Uterus (tissue), 2 donors: ENCODE data around the gene TRIM38.

Source experiments
- POLR2A ChIP-seq, 2 donors: fragments of 450-650 bp; IDR thresholded peaks; one replicate each; pipeline ENCODE4 v1.6.1; 2016; ENCODE audit warnings: antibody characterized with exemption in 2 of 2, mild to moderate bottlenecking in 1 of 2, moderate library complexity in 1 of 2
- TF ChIP-seq, protein P1 (sequence below), 4 experiments: fragments of 200-600 bp in 2 of 4; fragments of 450-650 bp in 2 of 4; sonication (generic) in 2 of 4; IDR thresholded peaks; one replicate each; pipeline ENCODE4 v1.5.1; 2016 to 2019; ENCODE audit warnings: antibody characterized with exemption in 4 of 4, mild to moderate bottlenecking in 2 of 4, moderate library complexity in 1 of 4

DNA sequence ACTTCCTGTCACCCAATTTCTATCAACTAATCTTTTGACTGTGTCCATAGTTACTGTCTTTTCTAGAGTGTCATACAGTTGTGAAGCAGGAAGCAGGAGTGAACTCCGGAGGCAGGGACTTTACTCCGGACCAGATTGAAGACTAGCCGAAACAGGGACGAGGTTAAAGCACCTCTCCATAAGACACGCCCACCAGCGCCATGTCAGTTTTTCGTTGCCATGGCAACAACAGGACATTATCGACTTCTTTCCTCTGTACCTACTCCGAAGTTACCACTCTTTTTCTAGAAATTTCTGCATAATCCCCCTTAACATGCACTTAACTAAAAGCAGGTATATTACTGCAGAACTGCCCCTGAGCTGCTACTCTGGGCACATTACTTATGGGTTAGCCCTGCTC, 25.2 kb downstream of the TRIM38 start:
- TF ChIP-seq, protein P1, sequence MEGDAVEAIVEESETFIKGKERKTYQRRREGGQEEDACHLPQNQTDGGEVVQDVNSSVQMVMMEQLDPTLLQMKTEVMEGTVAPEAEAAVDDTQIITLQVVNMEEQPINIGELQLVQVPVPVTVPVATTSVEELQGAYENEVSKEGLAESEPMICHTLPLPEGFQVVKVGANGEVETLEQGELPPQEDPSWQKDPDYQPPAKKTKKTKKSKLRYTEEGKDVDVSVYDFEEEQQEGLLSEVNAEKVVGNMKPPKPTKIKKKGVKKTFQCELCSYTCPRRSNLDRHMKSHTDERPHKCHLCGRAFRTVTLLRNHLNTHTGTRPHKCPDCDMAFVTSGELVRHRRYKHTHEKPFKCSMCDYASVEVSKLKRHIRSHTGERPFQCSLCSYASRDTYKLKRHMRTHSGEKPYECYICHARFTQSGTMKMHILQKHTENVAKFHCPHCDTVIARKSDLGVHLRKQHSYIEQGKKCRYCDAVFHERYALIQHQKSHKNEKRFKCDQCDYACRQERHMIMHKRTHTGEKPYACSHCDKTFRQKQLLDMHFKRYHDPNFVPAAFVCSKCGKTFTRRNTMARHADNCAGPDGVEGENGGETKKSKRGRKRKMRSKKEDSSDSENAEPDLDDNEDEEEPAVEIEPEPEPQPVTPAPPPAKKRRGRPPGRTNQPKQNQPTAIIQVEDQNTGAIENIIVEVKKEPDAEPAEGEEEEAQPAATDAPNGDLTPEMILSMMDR (IDR thresholded peaks at IDR 0.05) = no peak
- TF ChIP-seq POLR2A (IDR thresholded peaks at IDR 0.05) = no peak
